PC-3 (cell line): ENCODE data around the gene STAB2. TPM values are rescaled to one million over a fixed set of nuclear protein-coding genes. Genes with fewer than 3 reads are reported as not detected.

Experiments
- ATAC-seq: fragments of 200-7000 bp; cut with Tn5 transposase; 2 replicates; pipeline ENCODE4 v1.9.1; 2020; ENCODE audit warnings: mild to moderate bottlenecking, moderate library complexity
- BruUV-seq: library from RNA; stranded (reverse); fragments of 400-500 nt; replicated peaks from 2 replicates; lab custom pipeline; 2021; lab: Mats Ljungman, UMichigan
- CTCF ChIA-PET: fragments of 300-600 bp; sonication (Branson Sonifier 250); formaldehyde crosslinking; loops from one replicate; lab custom pipeline; 2022; ENCODE audit warnings: antibody characterized with exemption; lab: Charles Lee
- POLR2A ChIA-PET: fragments of 300-600 bp; sonication (Branson Sonifier 250); formaldehyde crosslinking; loops from one replicate; lab custom pipeline; 2022; ENCODE audit warnings: antibody characterized with exemption; ENCODE audit not compliant: unreplicated experiment; lab: Charles Lee
- DNase-seq: peaks from one replicate; pipeline ENCODE4 v3.0.0-alpha.2; 2015
- H2AFZ ChIP-seq: fragments of 300-600 bp; sonication (generic); 2 replicates; pipeline ENCODE4 v1.6.0; 2016; ENCODE audit warnings: antibody characterized with exemption, low read length
- H3F3A ChIP-seq: fragments of 300-600 bp; sonication (generic); one replicate; pipeline ENCODE4 v1.6.0; 2017; ENCODE audit warnings: antibody characterized with exemption, low read length, control low read depth, mild to moderate bottlenecking; ENCODE audit not compliant: unreplicated experiment
- H3K27ac ChIP-seq: fragments of 300-600 bp; sonication (generic); 2 replicates; pipeline ENCODE4 v1.5.1; 2016; ENCODE audit warnings: mild to moderate bottlenecking, low read length
- H3K27me3 ChIP-seq: fragments of 300-600 bp; sonication (generic); 2 replicates; pipeline ENCODE4 v1.6.1; 2016; ENCODE audit warnings: low read length, mixed read lengths
- H3K36me3 ChIP-seq: fragments of 300-600 bp; sonication (generic); 2 replicates; pipeline ENCODE4 v1.6.1; 2016; ENCODE audit warnings: low read depth, mixed run types, low read length, mixed read lengths
- H3K4me1 ChIP-seq: fragments of 300-600 bp; sonication (generic); 2 replicates; pipeline ENCODE4 v1.5.1; 2016; ENCODE audit warnings: low read length; ENCODE audit not compliant: insufficient read depth
- H3K4me2 ChIP-seq: fragments of 300-600 bp; sonication (generic); 2 replicates; pipeline ENCODE4 v1.6.0; 2016; ENCODE audit warnings: low read length
- H3K4me3 ChIP-seq: fragments of 300-600 bp; sonication (generic); 2 replicates; pipeline ENCODE4 v1.5.1; 2016; ENCODE audit warnings: mild to moderate bottlenecking, low read length, mixed read lengths
- H3K79me2 ChIP-seq: fragments of 300-600 bp; sonication (generic); 2 replicates; pipeline ENCODE4 v1.6.1; 2017; ENCODE audit warnings: low read length, mixed read lengths
- H3K9ac ChIP-seq: fragments of 300-600 bp; sonication (generic); 2 replicates; pipeline ENCODE4 v1.6.0; 2016; ENCODE audit warnings: mild to moderate bottlenecking, low read length
- H3K9me2 ChIP-seq: fragments of 300-600 bp; sonication (generic); replicated peaks from 2 replicates; pipeline ENCODE4 v1.6.1; 2016; ENCODE audit warnings: mixed run types, low read length, mixed read lengths
- H3K9me3 ChIP-seq: fragments of 300-600 bp; sonication (generic); 2 replicates; pipeline ENCODE4 v1.6.1; 2016; ENCODE audit warnings: low read length, mixed read lengths
- H4K20me1 ChIP-seq: fragments of 300-600 bp; sonication (generic); 2 replicates; pipeline ENCODE4 v1.6.1; 2016; ENCODE audit warnings: low read length, mixed read lengths
- CTCF ChIP-seq: fragments of 300-600 bp; sonication (generic); conservative IDR thresholded peaks from 2 replicates; pipeline ENCODE4 v1.5.1; 2017; ENCODE audit warnings: antibody characterized with exemption, low read depth, mild to moderate bottlenecking, low read length
- EZH2 ChIP-seq: fragments of 300-600 bp; sonication (generic); IDR thresholded peaks from one replicate; pipeline ENCODE4 v1.6.1; 2017; ENCODE audit warnings: antibody characterized with exemption, mild to moderate bottlenecking, low read length; ENCODE audit not compliant: unreplicated experiment
- EZH2phosphoT487 ChIP-seq: fragments of 300-600 bp; sonication (generic); IDR thresholded peaks from 2 replicates; pipeline ENCODE4 v1.6.1; 2018; ENCODE audit warnings: mild to moderate bottlenecking, antibody characterized with exemption, low read length, borderline replicate concordance
- intact Hi-C: fragments of 100-400 bp; cut with micrococcal nuclease; formaldehyde crosslinking; loops from 2 replicates; pipeline ENCODE4 v1.9.0; 2023
- total RNA-seq: library from RNA; depleted of rRNA; stranded (reverse); fragments of >200 nt; gene quantifications from 2 replicates; pipeline ENCODE4 v1.2.3, GENCODE V29; 2014

STAB2 gene
- total RNA-seq, 1 experiment from 2014 or later: not detected

DNA sequence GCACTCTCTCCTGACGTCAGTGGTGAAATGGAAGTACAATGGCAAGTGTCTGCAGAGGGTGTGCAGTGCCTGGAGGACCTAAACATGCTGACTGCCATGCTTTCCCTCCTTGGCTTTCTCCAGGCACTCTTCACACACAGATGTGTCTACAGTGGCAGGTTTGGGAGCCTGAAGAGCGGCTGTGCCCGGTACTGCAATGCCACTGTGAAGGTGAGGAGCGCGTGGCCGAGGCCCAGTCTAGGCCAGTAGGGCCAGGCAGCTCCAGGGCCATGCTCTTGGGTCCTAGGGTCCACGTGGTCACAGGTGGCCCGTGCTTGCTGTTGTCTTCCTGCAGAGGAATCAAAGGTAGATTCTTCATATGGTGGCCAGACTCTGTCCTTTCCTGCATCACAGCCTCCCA lies 81.4 kb downstream of the STAB2 start:
- H3K27ac ChIP-seq: no peak overlapping the region
- no peak overlapping the region for H3K4me3 ChIP-seq
- no peaks in the 10 kb centered on the region for H3K9me2 ChIP-seq
- POLR2A ChIA-PET: no interaction called here
- H3K4me1 ChIP-seq: peaks cover 5% of the 10 kb centered on the region; the same call in 1 of the 2 replicates
- no TSS peak for BruUV-seq
- DNase-seq: no peak
- H4K20me1 ChIP-seq: no peaks in the 10 kb centered on the region
- H3F3A ChIP-seq: no peaks in the 10 kb centered on the region
- H3K79me2 ChIP-seq: no peaks in the 10 kb centered on the region
- CTCF ChIA-PET: no interaction called here
- H3K27me3 ChIP-seq: peaks cover 35% of the 10 kb centered on the region
- H3K4me2 ChIP-seq: no peak overlapping the region
- no peaks in the 10 kb centered on the region for H3K9me3 ChIP-seq
- H2AFZ ChIP-seq: no peak overlapping the region
- no peaks in the 10 kb centered on the region for H3K36me3 ChIP-seq
- peak; percentile 53 for ATAC-seq
- intact Hi-C loops: no loop called here
- H3K9ac ChIP-seq: no peak overlapping the region
- TF ChIP-seq EZH2phosphoT487: no peak
- no peak for TF ChIP-seq EZH2
- no peak for TF ChIP-seq CTCF

DNA sequence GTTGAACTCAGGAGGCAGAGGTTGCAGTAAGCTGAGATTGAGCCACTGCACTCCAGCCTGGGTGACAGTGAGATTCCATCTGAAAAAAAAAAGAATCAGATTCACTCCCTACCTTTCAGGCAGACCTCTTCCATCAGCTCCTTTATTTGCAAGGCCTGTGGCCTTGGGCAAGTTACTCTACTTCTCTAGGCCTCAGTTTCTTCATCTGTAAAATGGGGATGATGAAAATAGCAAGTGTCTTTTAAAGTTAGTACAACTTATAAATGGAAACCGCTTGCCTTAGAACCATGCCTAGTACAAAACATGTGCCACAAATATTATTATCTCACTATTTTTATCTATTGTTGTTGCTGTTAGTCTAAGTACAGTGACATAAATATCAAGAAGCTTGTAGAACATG lies 84.3 kb downstream of the STAB2 start:
- Histone ChIP-seq H3F3A (no peaks in the 10 kb centered on the region), H3K4me3 (no peak overlapping the region), H4K20me1 (no peaks in the 10 kb centered on the region), H3K27me3 (peaks cover 9% of the 10 kb centered on the region; the same call in 1 of the 2 replicates), H3K4me2 (no peak overlapping the region), H3K9me3 (no peaks in the 10 kb centered on the region), H3K9me2 (no peaks in the 10 kb centered on the region), H3K36me3 (no peaks in the 10 kb centered on the region), H3K4me1 (peaks cover 5% of the 10 kb centered on the region; the same call in 1 of the 2 replicates), H3K27ac (no peak overlapping the region), H3K79me2 (no peaks in the 10 kb centered on the region), H2AFZ (no peak overlapping the region), H3K9ac (no peak overlapping the region)
- no peak for DNase-seq
- no peak for ATAC-seq
- no TSS peak for BruUV-seq
- intact Hi-C loops: no loop called here
- ChIA-PET CTCF (no interaction called here), POLR2A (no interaction called here)
- TF ChIP-seq EZH2 (no peak), CTCF (no peak), EZH2phosphoT487 (no peak)

DNA sequence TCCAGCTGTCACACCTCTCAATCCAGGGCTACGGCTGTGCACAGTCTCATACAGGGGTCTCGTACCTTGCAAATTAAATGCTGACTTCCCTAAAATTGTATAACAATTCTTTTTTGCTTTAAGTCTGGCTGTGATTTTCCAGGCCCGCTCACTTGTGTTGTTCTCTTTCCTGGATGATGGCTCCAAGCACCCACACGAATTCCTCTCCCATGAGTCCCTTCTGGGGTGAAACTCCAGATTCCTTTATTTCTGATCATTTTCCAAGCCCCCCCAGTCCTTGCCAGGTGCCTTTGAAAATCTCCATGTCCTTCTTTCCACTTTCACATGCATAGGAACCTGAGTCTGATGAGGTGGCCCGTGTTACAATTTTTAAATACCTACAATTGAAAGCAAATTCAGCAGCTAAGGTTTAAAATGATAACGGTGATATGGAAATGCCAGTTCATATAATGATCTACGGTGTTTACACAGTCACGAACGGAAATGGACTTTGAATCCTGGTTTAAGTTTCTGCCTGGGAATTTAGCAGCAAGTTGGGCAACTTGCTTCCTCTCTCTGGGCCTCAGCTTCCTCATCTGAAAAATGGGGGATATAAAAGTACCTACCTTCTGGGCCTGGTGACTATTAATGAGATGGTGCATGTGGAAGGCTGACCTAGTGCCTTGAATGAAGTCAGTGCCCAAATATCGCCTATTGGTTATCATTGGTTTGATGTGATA lies 85.5 kb downstream of the STAB2 start:
- Histone ChIP-seq H3K79me2 (no peaks in the 10 kb centered on the region), H3K27ac (no peak overlapping the region), H3K4me1 (peaks cover 5% of the 10 kb centered on the region; the same call in 1 of the 2 replicates), H3F3A (no peaks in the 10 kb centered on the region), H3K9ac (no peak overlapping the region), H3K9me2 (no peaks in the 10 kb centered on the region), H3K4me3 (no peak overlapping the region), H3K36me3 (no peaks in the 10 kb centered on the region), H2AFZ (peak overlapping the region; percentile 24; the same call in 1 of the 2 replicates), H3K4me2 (no peak overlapping the region), H4K20me1 (no peaks in the 10 kb centered on the region), H3K27me3 (peaks cover 8% of the 10 kb centered on the region; the same call in 1 of the 2 replicates), H3K9me3 (no peaks in the 10 kb centered on the region)
- ATAC-seq: no peak
- TF ChIP-seq CTCF: no peak
- no peak for TF ChIP-seq EZH2
- TF ChIP-seq EZH2phosphoT487: no peak
- peak; percentile 6 for DNase-seq
- ChIA-PET CTCF (no interaction called here), POLR2A (no interaction called here)
- intact Hi-C loops: no loop called here
- BruUV-seq: no TSS peak
